GM13977 (cell line): ENCODE results near the gene FHAD1.

ENCODE experiments used
- DNase-seq: peaks from one replicate; pipeline ENCODE4 v3.0.0; 2012; ENCODE audit warnings: low spot score
- in situ Hi-C: fragments of 300-500 bp; cut with MboI; formaldehyde crosslinking; loops from one replicate; pipeline ENCODE4 v1.12.0; 2022; ENCODE audit warnings: low sequenced_read_pairs, low pct_unique_long_range_greater_than_20kb, mixed read lengths, inconsistent platforms; ENCODE audit not compliant: unreplicated experiment
- TF ChIP-seq, protein P1 (sequence below): IDR thresholded peaks from 2 replicates; pipeline ENCODE4 v1.5.1; 2012; ENCODE audit warnings: mild to moderate bottlenecking, control low read depth; ENCODE audit not compliant: insufficient read depth; ENCODE audit errors: extremely low read depth, missing control alignments

Gene FHAD1

DNA sequence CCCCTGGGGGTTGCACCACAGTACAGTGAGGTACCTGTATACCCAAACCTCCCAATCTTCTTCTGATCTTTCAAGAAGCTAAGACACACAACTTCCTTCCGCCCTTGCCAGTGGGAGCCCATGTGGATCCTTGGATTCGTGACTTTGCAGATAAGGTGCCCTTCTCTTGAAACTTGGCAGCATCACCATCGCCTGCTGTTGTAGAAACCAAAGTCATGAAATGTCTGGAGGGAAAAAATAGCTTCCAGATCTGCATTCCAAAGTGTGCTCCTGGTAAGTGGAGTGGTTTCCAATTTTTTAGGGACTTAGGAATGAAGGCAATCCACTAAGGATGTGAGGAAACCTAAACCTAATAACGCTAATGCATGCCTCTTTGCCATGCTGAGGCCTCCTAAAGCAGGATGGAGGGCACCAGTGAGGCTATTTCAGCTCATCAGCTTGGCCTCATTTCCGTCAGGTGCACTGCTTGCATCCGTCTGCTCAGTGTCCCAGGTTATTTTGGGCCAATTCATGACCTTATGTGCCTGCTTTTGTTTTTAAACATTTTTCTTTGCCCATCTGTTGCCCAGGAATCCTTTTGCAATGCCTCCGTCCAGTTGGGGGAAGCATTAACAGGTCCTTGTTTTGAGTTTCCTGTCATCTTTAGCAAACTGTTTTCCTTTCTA, 154.5 kb downstream of the FHAD1 start:
- DNase-seq = no peak
- in situ Hi-C loops = loop anchor here (25.0 kb wide), 1 partner anchor 264 kb away; no protein-coding TSS in a partner anchor
- TF ChIP-seq, protein P1, sequence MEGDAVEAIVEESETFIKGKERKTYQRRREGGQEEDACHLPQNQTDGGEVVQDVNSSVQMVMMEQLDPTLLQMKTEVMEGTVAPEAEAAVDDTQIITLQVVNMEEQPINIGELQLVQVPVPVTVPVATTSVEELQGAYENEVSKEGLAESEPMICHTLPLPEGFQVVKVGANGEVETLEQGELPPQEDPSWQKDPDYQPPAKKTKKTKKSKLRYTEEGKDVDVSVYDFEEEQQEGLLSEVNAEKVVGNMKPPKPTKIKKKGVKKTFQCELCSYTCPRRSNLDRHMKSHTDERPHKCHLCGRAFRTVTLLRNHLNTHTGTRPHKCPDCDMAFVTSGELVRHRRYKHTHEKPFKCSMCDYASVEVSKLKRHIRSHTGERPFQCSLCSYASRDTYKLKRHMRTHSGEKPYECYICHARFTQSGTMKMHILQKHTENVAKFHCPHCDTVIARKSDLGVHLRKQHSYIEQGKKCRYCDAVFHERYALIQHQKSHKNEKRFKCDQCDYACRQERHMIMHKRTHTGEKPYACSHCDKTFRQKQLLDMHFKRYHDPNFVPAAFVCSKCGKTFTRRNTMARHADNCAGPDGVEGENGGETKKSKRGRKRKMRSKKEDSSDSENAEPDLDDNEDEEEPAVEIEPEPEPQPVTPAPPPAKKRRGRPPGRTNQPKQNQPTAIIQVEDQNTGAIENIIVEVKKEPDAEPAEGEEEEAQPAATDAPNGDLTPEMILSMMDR = no peak

DNA sequence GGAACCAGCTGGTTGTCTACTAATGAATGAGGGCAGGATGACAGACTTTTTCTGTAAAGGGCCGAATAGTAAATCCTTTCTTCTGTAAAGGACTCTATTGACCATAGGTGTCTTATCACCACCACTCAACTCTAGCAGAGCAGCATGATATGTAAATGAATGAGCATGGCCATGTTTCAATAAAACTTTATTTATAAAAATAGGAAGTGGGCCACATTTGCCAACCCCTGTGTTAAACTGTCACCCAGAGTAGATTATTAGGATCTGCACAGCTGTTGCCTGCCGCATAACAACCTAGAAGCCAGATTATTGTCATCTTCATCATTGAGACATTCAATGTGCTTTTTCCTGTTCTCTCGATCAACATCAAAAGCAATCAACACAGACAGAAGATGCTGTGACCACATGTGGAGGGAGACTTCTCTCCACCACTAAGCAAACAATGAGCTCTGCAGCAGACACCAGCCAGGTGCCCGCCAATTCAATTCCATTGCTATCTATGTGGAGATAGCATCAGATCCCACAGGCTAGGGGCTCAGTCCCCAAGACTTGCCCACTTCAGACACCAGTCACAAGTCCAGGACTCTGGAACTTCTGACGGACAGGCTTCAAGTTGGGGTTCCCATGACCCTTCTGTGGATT, 155.9 kb downstream of the FHAD1 start:
- TF ChIP-seq, protein P1 = no peak
- in situ Hi-C loops = loop anchor here (25.0 kb wide), 1 partner anchor 266 kb away; no protein-coding TSS in a partner anchor
- no peak for DNase-seq

DNA sequence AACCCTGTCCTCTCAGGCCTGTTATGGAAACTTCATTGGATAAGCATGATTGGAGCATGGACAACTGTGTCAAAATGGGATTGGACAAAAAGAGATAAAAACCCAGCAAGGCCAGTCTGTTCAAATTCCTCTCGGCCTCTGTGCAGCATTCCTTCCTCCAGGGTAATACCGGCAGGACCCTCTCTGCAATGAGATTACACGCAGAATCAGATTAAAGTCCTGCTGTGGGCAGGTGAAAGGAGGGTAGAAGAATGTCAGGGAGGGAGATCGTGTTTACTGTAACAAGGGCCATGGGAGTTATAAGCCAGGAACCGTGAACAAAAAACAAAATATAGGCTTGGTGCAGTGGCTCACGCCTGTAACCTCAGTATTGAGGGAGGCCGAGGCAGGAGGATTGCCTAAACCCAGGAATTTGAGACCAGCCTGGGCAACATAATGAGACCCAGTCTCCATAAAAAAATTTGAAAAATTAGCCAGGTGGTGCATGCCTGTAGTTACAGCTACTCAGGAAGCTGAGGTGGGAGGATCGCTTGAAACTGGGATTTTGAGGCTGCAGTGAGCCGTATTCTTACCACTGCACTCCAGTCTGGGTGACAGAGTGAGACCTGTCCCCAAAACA, 157.0 kb downstream of the FHAD1 start:
- in situ Hi-C loops = loop anchor here (25.0 kb wide), 1 partner anchor 267 kb away; no protein-coding TSS in a partner anchor
- TF ChIP-seq, protein P1 = no peak
- DNase-seq = no peak

DNA sequence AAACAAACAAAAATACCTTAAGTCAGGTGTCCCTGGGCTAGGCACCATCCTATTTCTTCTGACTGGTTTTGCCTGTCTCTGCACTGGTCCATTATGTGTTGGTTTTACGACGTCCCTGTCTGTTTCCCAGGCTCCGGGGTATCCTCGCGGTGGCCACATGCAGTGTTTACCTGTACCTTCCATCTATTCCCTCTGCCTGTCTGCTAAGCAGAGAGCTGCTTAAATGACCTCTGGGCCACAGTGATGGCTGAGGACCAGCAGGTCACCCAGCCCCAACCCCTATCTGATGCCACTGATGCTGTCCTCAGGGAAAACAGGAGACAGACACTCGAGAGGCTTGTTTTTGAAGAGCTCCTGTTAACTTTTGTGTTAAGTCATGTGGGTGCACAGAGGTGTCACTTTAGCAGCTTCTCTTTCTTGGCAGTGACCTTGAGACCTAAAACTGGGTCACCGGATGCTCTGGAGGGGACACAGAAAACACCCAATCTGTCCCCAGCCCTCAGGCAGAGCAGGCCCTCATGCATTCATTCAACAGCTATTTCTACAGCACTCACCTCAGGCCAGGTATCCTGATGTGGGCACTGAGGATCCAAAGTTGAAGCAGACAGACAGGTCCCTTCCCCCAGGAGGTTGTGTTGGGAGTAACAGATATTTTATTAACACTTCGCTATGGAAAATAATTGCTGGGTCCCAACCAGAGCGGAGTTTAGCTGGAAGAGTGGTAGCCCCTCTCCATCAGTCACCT, 158.3 kb downstream of the FHAD1 start:
- no peak for DNase-seq
- TF ChIP-seq, protein P1 = no peak
- in situ Hi-C loops = loop anchor here (25.0 kb wide), 1 partner anchor 268 kb away; no protein-coding TSS in a partner anchor

DNA sequence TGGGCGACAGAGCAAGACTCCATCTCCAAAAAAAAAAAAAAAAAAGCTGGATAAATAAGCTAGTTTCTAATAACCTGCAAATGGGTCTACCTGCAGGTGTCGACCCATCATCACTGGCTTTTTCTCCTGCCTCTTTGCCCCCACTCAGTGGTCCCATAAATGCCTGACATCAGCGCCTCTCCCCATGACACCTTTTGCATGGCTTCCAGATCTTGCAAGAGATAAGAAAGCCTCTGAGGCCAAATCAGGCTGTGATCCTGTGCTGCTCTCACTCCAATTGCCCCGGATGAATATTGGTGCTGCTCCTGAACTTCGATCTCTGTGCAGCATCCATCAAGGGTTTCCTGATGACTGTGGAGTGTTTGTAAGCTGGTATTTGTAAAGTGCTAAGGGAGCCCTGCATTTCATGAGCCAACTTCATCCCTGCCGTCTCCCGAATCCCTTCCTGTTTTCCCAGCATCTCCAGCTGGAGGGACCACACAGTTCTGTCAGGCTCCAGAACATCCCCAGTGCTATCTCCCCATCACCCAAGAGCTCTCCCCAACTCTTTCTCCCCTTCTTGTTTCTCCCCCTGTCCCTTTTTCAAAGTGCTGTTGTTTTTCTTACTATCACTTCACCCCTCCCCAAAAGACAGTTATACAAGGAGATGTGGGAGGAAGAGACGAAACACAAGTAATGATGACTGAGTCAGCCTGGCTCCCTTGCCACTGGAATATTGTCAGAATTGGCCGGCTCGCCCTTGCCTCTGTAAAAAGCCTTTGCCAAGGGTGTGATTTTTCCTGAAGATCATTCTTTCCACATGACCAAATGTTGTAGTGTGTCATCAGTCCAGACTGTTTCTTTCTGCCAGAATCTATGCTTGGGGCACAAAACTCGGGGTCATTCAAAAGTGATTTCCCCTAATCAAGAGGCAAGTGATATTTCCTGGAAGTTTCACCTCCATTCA, 159.9 kb downstream of the FHAD1 start:
- in situ Hi-C loops = loop anchor here (25.0 kb wide), 1 partner anchor 270 kb away; no protein-coding TSS in a partner anchor
- TF ChIP-seq, protein P1 = no peak
- no peak for DNase-seq
